Measurements from ENCODE around the gene OR2V2.
"Not testable (repeated sequence)": the region's sequence is repeated elsewhere in the genome, so short reads cannot be mapped to it uniquely, and the experiment has no call there.

Gene OR2V2

GRCh38 chr5:181146927-181147636 is at the start of gene OR2V2:
Gene OR2V2, plus strand, starts transcription at chr5:181147586. Its CDS starts 7,357 bp downstream, at chr5:181154943.
- DNase-seq, result not testable (repeated sequence)

GRCh38 chr5:181097759-181098491 is 49.5 kb upstream of the OR2V2 start:
- DNase-seq, result not testable (repeated sequence)

GRCh38 chr5:181098762-181099601 is 48.4 kb upstream of the OR2V2 start:
- no peak for DNase-seq

- no peak for DNase-seq
Measured at GRCh38 chr5:181099602-181100086, 47.7 kb upstream of the OR2V2 start.

GRCh38 chr5:181100121-181100875 is 47.1 kb upstream of the OR2V2 start:
- DNase-seq, result no peak

GRCh38 chr5:181101030-181101641 is 46.2 kb upstream of the OR2V2 start:
- not testable (repeated sequence) for DNase-seq

- not testable (repeated sequence) for DNase-seq
Measured at GRCh38 chr5:181101930-181102674, 45.3 kb upstream of the OR2V2 start.

- DNase-seq, result not testable (repeated sequence)
Measured at GRCh38 chr5:181104259-181104568, 43.2 kb upstream of the OR2V2 start.

- DNase-seq, result not testable (repeated sequence)
Measured at GRCh38 chr5:181104606-181105390, 42.6 kb upstream of the OR2V2 start.

GRCh38 chr5:181105391-181106025 is 41.9 kb upstream of the OR2V2 start:
- DNase-seq, result no peak

- no peak for DNase-seq
Measured at GRCh38 chr5:181107699-181108098, 39.7 kb upstream of the OR2V2 start.

GRCh38 chr5:181108578-181109165 is 38.7 kb upstream of the OR2V2 start:
- no peak for DNase-seq

- DNase-seq, result no peak
Measured at GRCh38 chr5:181109489-181110013, 37.8 kb upstream of the OR2V2 start.

- no peak for DNase-seq
Measured at GRCh38 chr5:181111010-181111409, 36.4 kb upstream of the OR2V2 start.

- DNase-seq, result no peak
Measured at GRCh38 chr5:181112476-181112875, 34.9 kb upstream of the OR2V2 start.

- not testable (repeated sequence) for DNase-seq
Measured at GRCh38 chr5:181113572-181113971, 33.8 kb upstream of the OR2V2 start.

- no peak for DNase-seq
Measured at GRCh38 chr5:181114284-181114843, 33.0 kb upstream of the OR2V2 start.

- no peak for DNase-seq
Measured at GRCh38 chr5:181114844-181115778, 32.3 kb upstream of the OR2V2 start.

Data from activated CD4-positive, alpha-beta T cell treated with anti-CD3 and anti-CD28 coated beads, Interleukin-2, amount 50 U/mL, for 4 hours (primary cell).